GM19438 (cell line): Measurements from ENCODE around the gene TUBB4A.

Experiments
- ATAC-seq: cut with Tn5 transposase; IDR thresholded peaks from one replicate; pipeline ENCODE4 v1.9.1; 2021; ENCODE audit warnings: low read depth; ENCODE audit not compliant: unreplicated experiment

The TUBB4A gene

GRCh38 chr19:6472713-6473112 lies 29.4 kb downstream of the TUBB4A start:
- ATAC-seq: no peak

- ATAC-seq: no peak
Measured at GRCh38 chr19:6471076-6471475, 31.0 kb downstream of the TUBB4A start.

- ATAC-seq: no peak
Measured at GRCh38 chr19:6470173-6470572, 31.9 kb downstream of the TUBB4A start.

- no peak for ATAC-seq
Measured at GRCh38 chr19:6467384-6467783, 34.7 kb downstream of the TUBB4A start.

GRCh38 chr19:6466526-6467248 lies 35.4 kb downstream of the TUBB4A start:
- no peak for ATAC-seq

GRCh38 chr19:6465663-6466062 lies 36.4 kb downstream of the TUBB4A start:
- no peak for ATAC-seq

GRCh38 chr19:6465006-6465405 lies 37.1 kb downstream of the TUBB4A start:
- no peak for ATAC-seq

- no peak for ATAC-seq
Measured at GRCh38 chr19:6464070-6464873, 37.8 kb downstream of the TUBB4A start, which contains the start of gene CRB3. Gene CRB3 (plus strand): TSS chr19:6464271. CDS start chr19:6464702, 431 bp downstream.

- peak; percentile 56 for ATAC-seq
Measured at GRCh38 chr19:6460099-6460884, 41.8 kb downstream of the TUBB4A start.

GRCh38 chr19:6459262-6460098 lies 42.6 kb downstream of the TUBB4A start, which contains the start of gene SLC25A23:
Gene SLC25A23 (minus strand): TSS chr19:6459792. CDS start chr19:6459628, 164 bp downstream.
- peak; percentile 29 for ATAC-seq

- ATAC-seq: no peak
Measured at GRCh38 chr19:6458695-6459261, 43.3 kb downstream of the TUBB4A start.

GRCh38 chr19:6457958-6458694 lies 44.0 kb downstream of the TUBB4A start:
- ATAC-seq: no peak

GRCh38 chr19:6455924-6456323 lies 46.2 kb downstream of the TUBB4A start:
- no peak for ATAC-seq

- ATAC-seq: no peak
Measured at GRCh38 chr19:6453951-6454565, 48.1 kb downstream of the TUBB4A start.

GRCh38 chr19:6452899-6453298 lies 49.2 kb downstream of the TUBB4A start:
- ATAC-seq: no peak

GRCh38 chr19:6452223-6452614 lies 49.9 kb downstream of the TUBB4A start:
- ATAC-seq: no peak

- ATAC-seq: no peak
Measured at GRCh38 chr19:6451583-6452222, 50.4 kb downstream of the TUBB4A start.

- ATAC-seq: no peak
Measured at GRCh38 chr19:6450166-6450565, 51.9 kb downstream of the TUBB4A start.
